GM21390 (cell line): ENCODE measurements around the gene ACTR8.

Experiments
- ATAC-seq: cut with Tn5 transposase; IDR thresholded peaks from one replicate; pipeline ENCODE4 v1.9.1; 2021; ENCODE audit not compliant: unreplicated experiment

ACTR8 gene

DNA sequence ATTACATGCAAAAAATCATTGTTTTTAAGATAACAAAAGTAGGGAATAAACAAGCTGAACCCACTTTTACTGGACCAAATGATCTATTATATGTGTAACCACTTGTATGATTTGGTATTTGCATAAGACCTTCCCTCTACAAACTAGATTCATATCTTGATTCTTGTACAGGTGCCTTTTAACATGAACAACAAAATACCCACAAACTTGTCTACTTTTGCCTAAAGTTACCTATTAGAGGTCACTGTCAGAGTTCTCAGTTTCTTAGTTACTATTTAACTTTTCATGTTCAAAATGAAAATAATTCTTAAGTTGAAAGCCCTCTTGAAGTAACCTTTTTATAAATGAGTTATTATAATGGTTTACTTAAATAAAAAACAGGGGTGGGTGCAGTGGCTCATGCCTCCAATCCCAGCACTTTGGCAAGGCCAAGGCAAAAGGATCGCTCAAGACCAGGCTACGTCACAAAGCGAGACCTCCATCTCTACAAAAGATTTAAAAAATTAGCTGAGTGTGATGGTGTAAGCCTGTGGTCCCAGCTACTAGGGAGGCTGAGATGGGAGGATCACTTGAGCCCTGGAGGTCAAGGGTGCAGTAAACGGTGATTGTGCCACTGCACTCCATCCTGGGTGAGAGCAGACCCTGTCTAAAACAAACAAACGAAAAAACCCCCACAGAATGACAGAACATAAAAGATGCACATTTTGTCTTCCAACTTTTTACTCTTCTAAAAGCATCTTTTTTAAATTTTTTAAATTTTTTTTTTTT, 16.0 kb downstream of the ACTR8 start:
- no peak for ATAC-seq

DNA sequence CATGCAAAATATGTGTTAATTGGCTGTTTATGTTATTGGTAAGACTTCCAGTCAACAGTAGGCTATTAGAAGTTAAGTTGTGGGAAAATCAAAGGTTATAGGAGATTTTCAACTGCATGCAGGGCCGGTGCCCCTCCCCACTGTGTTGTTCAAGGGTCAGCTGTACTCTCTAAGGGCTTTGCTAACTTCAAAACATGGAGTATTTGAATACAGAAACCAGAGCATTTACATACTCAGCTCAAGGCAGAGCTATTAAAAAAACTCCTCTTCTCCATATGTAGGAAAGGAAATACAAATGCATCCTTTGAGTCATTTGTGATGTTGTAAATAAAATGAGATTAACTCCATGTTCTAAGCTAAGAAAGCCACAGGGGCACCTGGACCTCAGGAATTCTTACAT, 18.8 kb downstream of the ACTR8 start:
- peak; percentile 57 for ATAC-seq

DNA sequence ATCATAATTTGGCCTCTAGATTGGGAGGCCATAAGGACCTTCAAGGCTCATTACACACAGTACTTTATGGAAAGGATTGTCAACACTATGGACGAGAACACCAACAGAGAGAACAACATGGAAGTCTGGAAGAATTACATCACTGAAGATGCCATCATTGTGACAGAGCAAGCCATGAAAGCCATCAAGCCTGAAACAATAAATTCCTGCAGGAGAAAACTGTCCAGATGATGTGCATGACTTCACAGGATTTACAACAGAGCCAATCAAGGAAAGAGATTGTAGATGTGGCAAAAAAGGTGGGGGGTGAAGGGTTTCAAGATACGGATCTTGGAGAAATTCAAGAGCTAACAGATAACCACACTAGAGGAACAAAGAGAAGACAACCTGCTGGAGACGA, 19.7 kb downstream of the ACTR8 start:
- ATAC-seq = no peak

DNA sequence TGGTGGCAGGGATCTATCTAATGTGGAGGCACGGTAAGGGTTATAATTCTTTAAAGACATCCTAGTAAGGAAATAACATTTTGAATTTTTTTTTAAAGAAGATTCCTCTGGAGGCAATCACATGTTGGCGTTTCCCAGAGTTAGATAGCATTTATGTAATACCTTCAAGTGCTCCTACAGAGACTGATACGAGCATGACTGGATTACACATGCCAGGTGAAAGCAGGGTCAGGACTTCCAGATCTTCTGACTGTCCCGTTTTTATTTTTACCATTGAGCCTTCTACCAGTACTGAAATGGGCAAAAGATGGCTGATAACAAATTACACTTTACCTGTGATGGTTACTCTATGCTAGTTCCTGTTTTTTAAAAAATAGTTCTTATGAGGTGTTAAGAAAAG, 21.8 kb downstream of the ACTR8 start:
- no peak for ATAC-seq

DNA sequence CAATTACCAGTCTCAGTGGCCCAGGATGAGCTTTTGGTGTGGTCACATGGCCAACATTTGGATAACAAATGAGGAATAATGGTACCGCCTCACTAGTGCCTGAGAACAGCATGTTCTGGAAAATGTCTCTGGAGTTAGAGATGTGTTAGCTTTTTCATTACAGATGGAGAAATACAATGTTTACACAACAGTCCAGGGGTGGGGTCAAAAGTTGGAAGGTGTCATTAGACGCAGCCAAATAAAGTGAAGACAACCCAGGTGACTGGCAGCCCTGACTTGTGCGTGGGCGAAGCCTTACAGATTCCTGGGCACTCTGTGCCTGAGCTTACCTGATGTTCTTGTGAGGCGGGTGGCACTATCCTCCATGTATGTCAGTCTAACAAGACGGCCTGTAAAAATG, 22.8 kb downstream of the ACTR8 start:
- ATAC-seq = no peak

DNA sequence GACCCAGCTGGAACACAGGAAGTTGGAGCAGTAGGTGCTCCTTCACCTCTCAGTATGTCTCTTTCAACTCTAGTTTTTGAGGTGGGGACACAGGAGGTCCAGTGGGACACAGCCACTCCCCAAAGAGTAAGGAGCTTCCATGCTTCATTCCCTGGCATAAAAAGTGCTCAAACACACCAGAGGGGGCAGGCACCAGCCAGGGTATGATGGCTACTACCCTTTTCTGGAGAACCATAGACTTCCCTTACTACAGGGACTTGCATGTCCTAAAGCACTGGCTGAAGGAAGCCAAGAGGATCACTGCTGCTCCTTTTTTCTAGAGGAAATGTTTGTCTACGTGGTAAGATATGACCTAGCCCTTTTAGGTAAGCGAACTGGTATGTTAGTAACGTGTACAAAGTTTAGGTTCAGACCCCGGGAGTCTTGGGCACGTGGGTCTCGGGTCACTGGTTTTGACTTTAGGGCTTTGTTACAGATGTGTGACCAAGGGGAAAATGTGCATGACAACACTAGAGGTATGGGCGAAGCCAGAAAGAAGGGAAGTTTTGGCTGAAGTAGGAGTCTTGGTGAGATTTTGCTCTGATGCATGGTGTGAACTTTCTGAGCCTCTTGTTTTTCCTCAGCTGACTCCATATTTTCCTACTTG, 23.7 kb downstream of the ACTR8 start:
- no peak for ATAC-seq

DNA sequence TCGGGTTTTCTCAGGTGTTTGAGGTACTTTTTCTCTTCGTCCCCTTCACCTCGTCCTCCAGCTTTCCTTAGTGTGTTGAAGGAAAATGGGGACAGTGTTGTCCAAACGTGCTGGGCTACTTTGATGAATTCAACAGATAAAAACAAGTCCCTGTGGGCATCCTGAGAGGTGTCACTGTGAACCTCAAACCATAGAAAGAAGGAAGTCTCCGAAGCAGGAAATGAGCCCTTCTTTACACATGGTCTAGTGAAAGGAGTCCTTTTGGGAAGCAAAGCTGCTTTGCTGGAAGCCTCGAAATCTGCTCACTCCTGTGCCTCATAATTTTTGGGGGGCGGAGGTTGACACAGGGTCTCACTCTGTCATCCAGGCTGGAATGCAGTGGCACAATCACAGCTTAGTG, 25.0 kb downstream of the ACTR8 start:
- no peak for ATAC-seq

DNA sequence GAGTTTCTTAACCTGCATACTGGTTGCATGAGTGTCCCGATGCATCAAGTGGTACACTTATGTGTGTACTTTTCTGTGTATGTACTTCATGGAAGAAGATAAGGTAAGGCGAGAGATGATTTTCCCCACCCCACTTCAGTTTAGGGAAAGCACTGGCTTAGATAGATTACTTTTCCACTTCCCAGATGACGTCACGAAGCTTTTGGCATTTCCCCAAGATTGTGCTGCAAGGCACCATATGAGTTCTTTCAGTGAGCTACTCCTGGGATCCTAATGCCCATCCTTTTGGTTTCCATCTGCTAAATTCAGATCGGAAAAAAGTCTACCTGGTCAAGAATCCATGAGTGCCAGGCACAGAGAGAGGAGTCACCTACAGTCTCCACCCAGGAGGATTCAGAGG, 31.1 kb downstream of the ACTR8 start:
- no peak for ATAC-seq

DNA sequence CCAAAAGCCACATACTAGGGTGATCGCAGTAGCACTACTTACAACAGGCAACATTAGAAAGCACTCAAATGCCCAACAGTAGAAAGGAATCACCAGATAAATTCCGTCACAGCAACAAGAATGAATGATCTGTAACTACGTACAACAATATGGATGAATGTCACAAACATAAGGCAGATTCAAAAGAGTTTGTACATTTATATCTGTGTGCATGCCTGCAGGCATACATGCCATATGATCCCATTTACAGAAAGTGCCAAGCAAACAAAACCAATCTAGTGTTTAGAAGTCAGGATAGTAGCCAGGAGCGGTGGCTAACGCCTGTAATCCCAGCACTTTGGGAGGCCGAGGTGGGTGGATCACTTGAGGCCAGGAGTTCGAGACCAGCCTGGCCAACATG, 32.0 kb downstream of the ACTR8 start:
- no peak for ATAC-seq

DNA sequence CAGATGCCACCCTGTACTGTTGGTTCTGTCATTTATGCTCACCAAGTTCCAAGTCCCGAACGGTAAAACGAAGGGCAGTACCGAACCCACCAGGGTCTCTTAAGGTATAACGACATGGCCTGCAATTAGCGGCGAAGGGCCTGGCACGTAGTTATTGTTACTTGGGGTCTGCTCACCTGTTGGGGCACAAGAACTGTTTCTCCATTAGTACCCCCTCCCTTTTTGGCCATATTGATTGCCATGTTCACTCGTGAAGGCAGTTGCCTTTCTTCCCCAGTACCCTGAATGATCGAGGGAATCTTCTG, 35.1 kb downstream of the ACTR8 start:
- ATAC-seq = no peak

DNA sequence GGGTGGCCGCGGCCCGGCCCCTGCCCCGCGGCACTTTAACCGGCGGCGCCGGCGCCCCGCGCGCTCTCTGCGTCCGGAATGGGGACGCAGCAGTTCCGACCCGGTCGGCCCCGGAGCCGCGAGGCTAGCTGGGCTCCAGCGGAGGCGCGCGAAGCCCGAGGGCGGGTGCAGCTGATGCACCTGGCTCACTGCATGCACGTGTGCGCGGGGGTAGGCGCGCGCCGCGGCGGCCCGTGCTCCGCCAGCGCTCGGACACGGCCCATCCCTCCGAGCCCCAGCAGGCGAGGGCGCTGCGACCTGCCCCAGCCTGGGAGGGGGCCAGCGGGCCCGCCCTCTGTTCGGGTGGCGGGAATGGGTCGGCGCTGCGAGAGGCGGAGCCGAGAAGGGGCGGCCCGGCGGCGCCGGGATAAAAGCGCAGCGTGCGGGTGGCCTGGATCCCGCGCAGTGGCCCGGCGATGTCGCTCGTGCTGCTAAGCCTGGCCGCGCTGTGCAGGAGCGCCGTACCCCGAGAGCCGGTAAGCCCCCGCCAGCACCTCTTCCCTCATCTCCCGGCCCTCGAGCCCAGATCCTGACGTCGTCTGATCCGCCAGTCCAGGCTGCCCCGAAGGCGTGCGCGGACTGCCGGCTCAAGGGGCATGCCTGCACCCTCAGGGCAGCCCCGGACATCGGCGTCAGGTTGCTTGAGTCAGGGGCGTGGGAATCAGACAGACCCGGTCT, 35.7 kb downstream of the ACTR8 start, which contains the start of the genes CHDH and IL17RB:
Gene CHDH (minus strand): TSS at position 286 of the 717 bp plus-strand sequence. CDS start 22,411 bp downstream, outside the sequence.
Gene IL17RB (plus strand): TSS at position 435 of the 717 bp plus-strand sequence. CDS start 21 bp downstream, at position 456.
- ATAC-seq = peak; percentile 53

DNA sequence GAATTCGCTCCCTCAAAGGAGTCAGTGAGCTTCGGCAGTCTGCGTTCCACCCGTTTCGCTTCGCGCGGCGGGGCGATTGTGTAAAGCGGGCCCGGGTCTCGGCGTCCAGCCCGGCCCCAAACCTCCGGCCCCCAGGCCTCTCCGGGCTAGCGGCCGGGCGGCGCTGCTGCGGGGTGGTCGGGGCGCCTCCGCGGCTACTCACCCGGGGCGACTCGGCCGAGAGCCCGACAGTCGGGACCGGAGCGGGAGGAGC, 36.1 kb downstream of the ACTR8 start:
- no peak for ATAC-seq

DNA sequence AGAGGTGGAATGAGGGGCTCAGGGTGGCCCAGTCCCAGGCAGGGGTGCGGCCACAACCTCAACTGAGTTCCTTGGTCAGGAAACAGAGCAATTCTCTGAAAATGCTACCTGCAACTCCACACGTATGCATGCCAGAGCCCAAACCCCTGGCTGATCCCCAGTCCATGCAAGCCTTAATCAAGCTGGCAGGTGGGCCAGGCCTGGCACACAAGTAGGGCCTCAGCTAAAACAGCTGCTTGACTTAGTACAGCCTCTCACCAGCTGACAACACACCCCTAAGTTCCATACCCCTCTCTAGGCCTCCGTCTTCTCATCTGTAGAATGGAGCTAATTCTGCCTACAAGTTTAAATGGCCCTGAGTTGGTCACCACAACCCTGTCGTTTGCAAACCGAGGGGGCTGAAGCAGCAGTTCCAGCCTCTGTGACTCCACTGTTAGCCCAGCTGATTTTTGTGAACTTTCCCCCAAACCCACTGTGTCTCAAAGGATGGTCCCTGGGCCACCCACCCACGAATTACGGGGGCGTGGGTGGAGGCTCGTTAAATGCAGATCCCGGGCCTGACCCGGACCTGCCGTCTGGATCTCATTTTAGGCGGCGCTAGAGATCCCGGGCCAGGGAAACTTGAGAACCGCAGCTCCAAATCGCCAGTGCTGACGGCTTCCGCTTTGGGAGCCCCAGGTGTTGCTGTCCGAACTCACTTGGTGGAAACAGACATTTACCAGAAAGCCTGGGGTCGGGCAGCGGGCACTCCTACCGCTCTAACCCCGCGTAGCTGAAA, 36.7 kb downstream of the ACTR8 start:
- ATAC-seq = no peak

DNA sequence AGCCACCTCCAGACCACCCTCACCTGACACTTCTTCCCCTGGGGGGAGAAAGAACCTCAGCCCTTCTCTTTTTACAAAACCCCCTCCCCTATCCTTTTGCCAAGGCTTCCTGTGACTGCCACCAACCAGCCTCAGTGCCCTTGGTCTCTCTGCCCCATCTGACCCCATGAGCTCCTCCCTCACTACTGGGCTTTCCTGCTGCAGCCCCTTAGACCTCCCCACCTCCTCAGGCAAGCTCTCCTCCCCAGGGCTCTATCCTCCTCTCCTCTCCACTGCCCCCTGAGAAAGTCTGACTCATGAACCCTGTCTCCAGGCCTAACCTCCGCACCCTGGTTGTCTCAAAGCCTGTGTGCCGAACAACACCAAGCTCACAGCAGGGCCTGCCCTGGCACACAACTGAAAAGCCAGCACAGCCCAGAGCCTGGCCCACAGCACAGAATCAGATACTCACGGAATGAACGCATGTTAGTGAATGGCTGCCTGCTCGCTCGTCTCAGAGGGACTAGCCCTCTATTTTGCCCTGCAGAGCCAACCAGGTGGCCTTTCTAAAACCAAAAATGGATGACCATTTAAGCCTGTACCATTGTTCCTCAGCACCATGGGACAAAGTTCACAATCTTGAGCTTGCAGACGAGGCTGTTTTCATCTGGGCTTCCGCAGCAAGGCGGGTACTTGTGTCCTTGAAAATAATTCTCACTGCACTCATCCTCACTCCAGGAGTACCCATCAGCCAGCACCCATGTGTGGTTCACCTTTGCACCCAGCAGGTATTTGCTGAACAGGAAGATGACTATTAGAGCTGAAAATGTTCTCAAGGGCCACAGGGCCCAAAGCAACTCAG, 37.5 kb downstream of the ACTR8 start:
- ATAC-seq = no peak

DNA sequence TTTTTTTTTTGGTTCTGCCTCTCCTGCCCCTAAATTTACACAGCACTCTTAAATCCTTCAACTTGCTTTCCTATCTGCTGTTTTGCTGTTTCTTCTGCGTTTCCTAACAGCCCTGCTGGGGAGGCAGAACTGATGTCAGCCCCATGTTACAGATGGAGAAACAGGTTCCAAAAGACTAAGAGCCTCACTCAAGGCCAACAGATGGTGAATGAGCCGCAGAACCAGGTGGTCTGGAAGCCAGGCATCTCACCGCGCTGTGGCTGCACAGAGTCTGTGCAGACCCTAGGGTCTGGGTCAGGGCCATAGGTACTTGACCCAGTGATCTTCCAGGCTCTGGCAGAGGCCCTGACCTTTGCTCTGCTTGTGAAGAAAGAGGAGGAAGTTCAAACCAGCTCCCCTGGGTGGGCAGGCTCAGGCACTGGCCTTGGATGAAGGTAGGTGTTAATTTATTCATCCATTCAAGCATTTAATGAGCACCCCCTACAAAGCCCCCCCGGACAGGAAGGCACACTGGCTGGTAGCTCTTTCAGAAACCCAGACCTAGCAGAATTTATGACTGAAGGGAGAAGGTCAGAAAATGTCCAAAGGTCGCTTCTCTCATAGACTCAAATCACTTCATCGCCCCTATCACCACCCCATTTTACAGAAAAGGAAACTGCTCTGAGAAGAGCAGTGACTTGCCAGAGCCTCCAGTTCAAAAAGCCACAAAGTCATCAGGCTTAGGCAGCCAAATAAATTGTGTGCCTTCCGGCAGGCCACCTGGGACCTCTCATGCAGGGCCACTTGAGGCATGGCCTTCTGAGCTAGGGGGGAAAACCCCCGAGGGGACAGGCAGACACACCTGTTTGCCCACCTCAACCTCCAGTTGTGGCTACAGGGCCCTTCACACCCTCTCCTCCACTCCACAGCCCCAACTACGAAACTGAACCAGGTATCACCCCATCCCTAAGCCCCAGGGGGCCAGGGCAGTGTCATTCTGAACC, 38.5 kb downstream of the ACTR8 start:
- no peak for ATAC-seq

DNA sequence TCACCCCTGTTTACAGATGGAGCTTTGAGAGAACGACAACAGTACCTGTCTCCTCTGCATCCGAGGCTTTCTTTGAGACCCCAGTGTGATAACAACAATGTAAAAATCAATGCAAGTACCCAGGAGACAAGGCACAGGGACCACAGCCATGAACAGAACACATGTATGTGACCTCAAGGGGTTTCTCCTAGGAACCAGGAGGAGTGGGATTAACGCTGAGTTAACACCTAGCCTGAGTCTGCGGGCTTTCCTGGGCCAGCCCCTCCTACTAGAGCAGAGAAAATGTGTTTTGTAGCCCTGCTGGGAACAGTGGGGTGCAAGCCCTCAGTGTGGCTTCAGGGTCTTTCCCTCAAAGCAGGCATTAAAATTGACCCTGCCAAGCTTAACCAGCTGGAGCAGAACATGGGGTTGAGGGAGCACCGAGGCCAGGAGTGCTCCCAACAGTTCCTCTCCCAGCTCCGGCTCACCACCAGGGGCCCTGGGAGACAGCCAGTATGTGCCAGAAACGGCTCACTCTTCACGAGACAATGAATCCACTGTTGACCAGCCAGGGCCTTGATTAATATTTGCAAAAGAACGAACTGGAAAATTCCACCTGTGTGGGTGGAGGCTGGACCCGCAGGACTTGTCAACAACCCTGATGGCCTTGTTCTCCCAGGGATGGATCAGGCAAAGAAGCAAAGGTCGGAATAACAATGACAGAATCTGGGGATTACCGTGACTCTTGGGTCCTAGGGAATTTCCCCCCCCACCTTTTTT, 39.3 kb downstream of the ACTR8 start:
- ATAC-seq = no peak

DNA sequence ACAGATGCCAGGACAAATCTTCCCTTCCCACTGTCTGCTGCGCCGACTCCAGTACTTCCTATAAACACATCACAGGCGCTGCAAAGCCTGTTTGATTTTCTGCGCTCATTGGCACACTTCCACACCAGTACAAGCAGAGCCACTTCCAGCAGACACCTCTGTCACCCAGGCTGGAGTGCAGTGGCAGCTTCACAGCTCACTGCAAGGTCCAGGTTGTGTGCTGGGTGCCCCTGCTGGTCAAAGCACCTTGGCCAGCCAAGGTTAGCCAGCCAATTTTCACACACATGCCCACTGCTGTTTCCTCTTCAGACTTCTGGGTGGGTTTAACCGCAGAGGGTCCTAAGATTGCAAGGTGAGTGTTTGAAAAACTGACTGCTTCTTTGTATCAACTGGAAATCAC, 40.7 kb downstream of the ACTR8 start:
- no peak for ATAC-seq

DNA sequence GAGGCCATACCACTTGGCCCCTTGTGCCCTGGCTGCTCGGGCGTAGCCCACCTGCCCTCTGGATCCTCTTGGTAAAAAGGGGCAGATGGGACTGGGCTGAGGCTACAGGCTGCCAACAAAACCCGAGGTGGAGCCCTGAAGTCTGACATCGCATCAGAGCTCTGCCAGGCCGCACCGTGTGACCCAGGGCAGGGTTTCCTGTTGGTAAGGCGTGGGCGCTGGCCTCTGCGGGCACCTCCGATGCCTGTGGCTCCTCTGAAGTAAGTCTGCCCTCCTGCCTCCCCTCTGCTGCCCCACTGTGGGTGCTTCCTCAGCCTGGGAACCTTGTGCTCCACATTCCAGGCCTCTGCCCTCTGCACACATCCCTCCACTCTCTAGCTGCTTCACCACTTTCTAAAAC, 44.6 kb downstream of the ACTR8 start:
- ATAC-seq = no peak
